Occipital lobe (tissue), 2 donors: ENCODE data around the gene IL15. TPM values are rescaled to one million over a fixed set of nuclear protein-coding genes. Genes with fewer than 3 reads are reported as not detected.
"Not testable (repeated sequence)": the region's sequence is repeated elsewhere in the genome, so short reads cannot be mapped to it uniquely, and the experiment has no call there.

Source experiments
- DNase-seq: peaks from one replicate; lab custom pipeline; 2025; lab: John Stamatoyannopoulos, UW
- total RNA-seq: library from RNA; depleted of rRNA; stranded (reverse); fragments of >200 nt; gene quantifications from one replicate; pipeline ENCODE4 v1.2.3, GENCODE V29; 2014

IL15 gene
- total RNA-seq, 1 donor from 2014 or later: 0.31 TPM

- no peak for DNase-seq
Observed at GRCh38 chr4:141702472-141703182, 66.2 kb downstream of the IL15 start.

DNA sequence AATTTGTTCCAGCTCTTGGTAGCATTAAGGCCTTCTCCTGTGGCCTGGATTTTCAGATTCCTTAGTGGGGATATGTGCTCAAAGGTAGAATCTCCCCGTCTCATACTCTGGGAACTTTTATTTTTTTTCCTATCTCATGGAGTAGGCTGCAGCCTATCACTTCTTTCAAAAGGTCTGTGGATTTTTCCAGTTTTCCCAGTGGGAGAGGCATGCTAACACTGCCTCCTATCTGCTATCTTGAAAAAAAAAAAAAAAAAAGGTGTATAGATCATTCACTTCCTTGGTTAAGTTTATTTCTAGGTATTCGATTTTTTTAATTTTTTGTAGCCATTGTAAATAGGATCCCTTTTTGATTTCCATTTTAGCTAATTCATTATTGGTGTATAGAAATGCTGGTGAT is 67.1 kb downstream of the IL15 start:
- no peak for DNase-seq

- no peak for DNase-seq
Observed at GRCh38 chr4:141705048-141705746, 68.8 kb downstream of the IL15 start.

DNA sequence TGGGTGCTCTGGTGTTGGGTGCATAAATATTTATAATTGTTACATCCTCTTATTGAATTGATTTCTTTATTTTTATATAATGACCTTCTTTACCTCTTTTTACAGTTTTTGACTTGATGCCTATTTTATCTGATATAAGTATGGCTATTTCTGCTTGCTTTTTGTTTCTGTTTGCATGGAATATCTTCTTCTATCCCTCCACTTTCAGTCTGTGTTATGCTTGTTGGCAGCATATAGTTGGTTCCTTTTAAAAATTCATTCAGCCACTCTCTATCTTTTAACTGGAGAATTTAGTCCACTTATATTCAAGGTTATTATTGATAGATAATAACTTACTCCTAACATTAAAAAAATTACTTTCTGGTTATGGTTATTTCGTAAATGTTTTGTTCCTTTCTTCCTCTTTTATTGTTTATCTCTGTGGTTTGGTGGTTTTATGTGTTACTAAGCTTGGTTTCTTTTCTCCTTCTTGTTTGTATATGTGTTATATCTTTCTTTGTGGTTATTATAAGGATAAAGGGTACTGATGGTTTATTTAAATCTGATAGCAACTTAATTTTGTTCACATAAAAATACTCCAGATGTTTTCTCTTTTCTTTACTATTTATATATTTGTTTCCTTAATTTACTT is 69.5 kb downstream of the IL15 start:
- no peak for DNase-seq

DNA sequence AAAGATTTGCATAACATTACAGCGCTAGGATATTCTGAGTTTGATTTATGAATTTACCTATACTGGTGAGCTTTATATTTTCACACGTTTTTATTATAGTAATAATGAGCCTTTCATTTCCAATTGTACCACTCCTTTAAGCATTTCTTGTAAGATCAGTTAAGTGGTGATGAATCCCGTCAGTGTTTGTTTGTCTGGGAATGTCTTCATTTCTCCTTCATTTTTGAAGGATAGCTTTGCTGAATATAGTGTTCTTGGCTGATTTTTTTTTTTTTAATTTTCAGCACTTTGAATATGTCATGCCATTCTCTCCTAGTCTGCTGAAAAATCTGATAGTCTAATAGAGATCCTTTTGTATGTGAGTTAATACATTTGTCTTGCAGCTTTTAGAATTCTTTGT is 70.1 kb downstream of the IL15 start:
- no peak for DNase-seq

- no peak for DNase-seq
Observed at GRCh38 chr4:141711211-141711610, 74.8 kb downstream of the IL15 start.

GRCh38 chr4:141713185-141713584 is 76.8 kb downstream of the IL15 start:
- no peak for DNase-seq

GRCh38 chr4:141713771-141714445 is 77.5 kb downstream of the IL15 start:
- no peak for DNase-seq

DNA sequence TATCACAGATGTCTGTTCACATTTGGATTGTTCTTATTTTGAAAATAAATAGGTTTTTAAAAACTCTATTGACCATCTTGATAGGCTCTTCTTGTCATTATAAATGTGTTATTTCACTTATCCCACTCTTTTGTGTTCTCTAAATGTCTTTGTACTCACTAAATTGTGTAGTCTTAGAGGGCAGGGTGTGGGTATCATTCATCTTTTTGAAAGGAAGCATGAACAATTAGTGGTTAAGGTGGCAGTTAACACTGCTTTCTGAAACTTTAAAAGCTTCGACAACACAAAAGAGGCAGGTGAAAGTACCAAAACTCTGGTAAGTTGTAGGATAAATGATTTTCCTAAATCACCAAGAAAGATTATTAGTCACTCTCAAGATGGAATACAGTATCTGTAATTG is 83.2 kb downstream of the IL15 start:
- no peak for DNase-seq

GRCh38 chr4:141721174-141721573 is 84.8 kb downstream of the IL15 start:
- no peak for DNase-seq

- DNase-seq: no peak
Observed at GRCh38 chr4:141724646-141725045, 88.3 kb downstream of the IL15 start.

GRCh38 chr4:141727420-141727819 is 91.0 kb downstream of the IL15 start:
- no peak for DNase-seq

DNA sequence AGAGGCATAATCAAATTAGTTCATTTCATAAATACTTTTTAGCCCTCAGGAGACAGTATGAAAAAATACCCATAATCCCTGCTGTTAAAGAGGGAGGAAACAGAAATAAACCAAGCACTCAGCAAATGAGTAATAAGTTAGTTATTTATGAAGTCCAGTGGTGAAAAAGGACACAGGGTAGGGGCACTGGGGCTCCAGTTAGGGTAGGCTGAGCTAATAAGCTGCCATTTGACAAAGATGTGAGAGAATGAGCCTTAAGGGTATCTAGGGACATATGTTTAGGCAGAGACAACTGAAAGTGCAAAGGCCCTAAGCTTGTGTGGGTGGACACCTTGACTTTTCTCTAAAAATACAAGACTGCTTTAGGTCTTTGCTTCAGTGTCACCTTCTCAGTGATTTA is 94.4 kb downstream of the IL15 start:
- DNase-seq: no peak

DNA sequence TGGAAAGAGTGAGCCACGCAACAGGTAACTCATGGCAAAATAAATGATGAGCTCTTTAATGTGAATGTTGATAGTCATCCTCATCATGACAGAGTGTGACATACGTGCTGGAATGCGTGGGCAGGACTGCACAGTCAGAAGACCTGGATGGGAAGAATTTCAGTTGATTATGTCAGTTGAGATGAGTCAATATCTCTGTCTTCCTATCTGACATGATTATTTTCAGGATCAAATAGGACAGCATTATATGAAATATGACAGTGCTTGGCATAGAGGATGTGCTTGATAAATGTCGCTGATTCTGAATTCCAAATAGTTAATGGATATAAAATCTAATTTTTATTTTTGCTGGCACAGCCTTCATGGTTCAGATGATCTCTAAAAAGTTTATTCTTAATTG is 95.1 kb downstream of the IL15 start:
- no peak for DNase-seq

- no peak for DNase-seq
Observed at GRCh38 chr4:141739636-141740035, 103.3 kb downstream of the IL15 start.

- DNase-seq: no peak
Observed at GRCh38 chr4:141746026-141746425, 109.6 kb downstream of the IL15 start.

DNA sequence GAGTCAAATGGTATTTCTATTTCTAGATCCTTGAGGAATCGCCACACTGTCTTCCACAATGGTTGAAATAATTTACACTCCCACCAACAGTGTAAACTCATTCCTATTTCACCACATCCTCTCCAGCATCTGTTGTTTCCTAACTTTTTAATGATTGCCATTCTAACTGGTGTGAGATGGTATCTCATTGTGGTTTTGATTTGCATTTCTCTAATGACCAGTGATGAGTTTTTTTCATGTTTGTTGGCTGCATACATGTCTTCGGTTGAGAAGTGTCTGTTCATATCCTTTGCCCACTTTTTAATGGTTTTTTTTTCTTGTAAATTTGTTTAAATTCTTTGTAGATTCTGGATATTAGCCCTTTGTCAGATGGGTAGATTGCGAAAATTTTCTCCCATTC is 115.4 kb downstream of the IL15 start:
- not testable (repeated sequence) for DNase-seq

- DNase-seq: no peak
Observed at GRCh38 chr4:141757287-141757686, 120.9 kb downstream of the IL15 start.

DNA sequence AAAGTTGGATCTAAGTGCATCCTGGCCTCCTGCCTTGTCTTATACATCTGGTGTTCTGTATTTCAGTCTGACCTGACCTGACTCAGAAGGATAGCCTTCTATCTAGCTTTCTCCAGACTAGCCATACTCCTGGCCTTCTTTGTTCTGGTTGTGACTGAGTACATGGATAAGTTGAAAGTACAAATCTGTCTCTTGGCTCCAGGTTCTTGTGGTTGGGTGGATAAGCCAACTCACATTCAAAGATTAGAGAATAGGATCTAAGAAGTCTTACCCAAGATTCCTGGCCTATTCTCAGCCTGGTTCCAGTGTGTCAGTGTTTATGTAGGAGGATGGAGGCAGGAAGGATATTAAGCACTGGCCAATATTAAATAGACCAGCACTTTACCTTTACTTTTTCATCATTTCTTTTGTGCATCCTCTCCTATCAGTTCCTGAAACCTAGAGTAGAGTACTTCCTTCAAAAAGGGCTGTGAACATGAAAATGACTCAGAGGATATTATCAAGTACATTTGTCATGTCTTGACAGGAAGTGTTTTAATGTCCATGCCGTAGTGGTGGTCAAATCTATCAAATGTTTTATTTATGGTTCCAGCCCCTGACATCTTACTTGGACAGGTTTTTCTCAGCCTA is 123.5 kb downstream of the IL15 start:
- DNase-seq: no peak

DNA sequence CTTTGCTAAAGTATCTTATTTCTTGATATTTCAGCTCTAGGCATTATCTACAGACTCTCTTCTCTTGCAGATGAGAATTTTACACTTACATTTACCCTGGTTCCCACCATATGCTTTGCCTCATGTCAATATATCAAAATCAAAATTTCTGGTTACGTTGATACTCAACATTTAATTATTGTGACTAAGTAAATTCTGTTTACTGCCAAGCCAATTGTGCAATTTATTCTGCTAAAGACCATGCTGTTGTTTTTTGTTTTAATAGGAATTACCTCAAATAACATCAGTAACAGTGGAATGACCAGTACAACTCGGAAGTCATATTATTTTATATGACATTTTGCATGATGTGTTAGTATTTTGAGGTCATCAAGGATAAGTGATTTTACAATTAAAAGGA is 125.5 kb downstream of the IL15 start:
- no peak for DNase-seq

- DNase-seq: no peak
Observed at GRCh38 chr4:141763374-141763773, 127.0 kb downstream of the IL15 start.

GRCh38 chr4:141768954-141769353 is 132.6 kb downstream of the IL15 start:
- no peak for DNase-seq
